Peyer's patch (tissue), 4 donors: ENCODE measurements around the gene PRKACG.
A peak's percentile ranks its signal among the peaks of the same experiment; 100 is the strongest.

ENCODE experiments used
- POLR2A ChIP-seq, 2 donors: fragments of 450-650 bp; IDR thresholded peaks; one replicate each; pipeline ENCODE4 v1.5.1; 2017; ENCODE audit warnings: antibody characterized with exemption in 2 of 2, mild to moderate bottlenecking in 2 of 2, moderate library complexity in 2 of 2
- TF ChIP-seq, protein P1 (sequence below), 6 experiments: fragments of 450-650 bp in 4 of 6; fragments of 200-600 bp in 2 of 6; sonication (generic) in 1 of 6; IDR thresholded peaks; one replicate each; pipeline ENCODE4 v1.5.1; 2017 to 2019; ENCODE audit warnings: antibody characterized with exemption in 6 of 6, mild to moderate bottlenecking in 3 of 6, moderate library complexity in 1 of 6

GRCh38 chr9:68964102-68964541, 49.8 kb downstream of the PRKACG start:
- TF ChIP-seq, protein P1, sequence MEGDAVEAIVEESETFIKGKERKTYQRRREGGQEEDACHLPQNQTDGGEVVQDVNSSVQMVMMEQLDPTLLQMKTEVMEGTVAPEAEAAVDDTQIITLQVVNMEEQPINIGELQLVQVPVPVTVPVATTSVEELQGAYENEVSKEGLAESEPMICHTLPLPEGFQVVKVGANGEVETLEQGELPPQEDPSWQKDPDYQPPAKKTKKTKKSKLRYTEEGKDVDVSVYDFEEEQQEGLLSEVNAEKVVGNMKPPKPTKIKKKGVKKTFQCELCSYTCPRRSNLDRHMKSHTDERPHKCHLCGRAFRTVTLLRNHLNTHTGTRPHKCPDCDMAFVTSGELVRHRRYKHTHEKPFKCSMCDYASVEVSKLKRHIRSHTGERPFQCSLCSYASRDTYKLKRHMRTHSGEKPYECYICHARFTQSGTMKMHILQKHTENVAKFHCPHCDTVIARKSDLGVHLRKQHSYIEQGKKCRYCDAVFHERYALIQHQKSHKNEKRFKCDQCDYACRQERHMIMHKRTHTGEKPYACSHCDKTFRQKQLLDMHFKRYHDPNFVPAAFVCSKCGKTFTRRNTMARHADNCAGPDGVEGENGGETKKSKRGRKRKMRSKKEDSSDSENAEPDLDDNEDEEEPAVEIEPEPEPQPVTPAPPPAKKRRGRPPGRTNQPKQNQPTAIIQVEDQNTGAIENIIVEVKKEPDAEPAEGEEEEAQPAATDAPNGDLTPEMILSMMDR (IDR thresholded peaks at IDR 0.05), result peak in 1 of 6 experiments; percentile 0
- TF ChIP-seq POLR2A (IDR thresholded peaks at IDR 0.05), result no peak
